ENCODE results near the gene IL3. TPM values are rescaled to one million over a fixed set of nuclear protein-coding genes. Genes with fewer than 3 reads are reported as not detected.

The IL3 gene
- total RNA-seq, 4 donors from 2014 or later, result not detected

DNA sequence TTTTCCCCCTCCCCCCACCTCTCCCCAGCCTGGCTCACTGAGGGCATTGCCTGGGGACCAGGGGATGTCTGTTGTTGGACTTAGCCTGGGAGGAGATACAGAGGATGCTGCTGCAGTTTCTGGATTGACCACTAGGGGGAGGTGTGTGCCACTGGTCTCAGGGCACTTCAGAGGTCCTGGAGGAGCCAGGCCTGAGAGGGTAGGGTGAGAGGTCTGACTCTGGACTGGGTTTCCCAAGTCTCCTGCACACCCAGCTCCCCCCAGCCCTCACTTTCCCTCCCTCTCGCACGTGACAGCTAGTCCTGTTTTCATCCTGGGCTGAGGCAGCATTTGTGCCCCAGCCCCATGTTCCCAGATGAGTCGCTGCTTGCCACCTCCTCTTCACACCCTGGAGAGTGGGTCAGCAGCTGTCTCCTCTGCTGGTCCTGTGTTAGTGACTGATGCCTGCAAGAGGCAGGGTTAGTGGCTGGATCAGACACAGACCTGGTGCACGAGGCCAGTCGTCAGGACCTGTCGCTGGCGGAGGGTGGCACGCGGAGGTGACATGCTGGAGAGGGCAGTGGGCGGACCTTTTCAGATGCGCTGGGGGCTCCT, 4.4 kb downstream of the IL3 start:
- no peak overlapping the region for H3K27ac ChIP-seq
- H3K4me1 ChIP-seq, result no peaks in the 10 kb centered on the region
- intact Hi-C loops (cut with DNase I), result no loop called here
- 79% methylated on average over 11 of the region's 11 CpGs for WGBS, 2 donors
- H3K9me3 ChIP-seq, result no peaks in the 10 kb centered on the region
- TF ChIP-seq POLR2A (IDR thresholded peaks at IDR 0.05), result no peak
- TF ChIP-seq CTCF (IDR thresholded peaks at IDR 0.05), result peak; percentile 55 to 96 (median 76)
- H3K27me3 ChIP-seq, result no peaks in the 10 kb centered on the region
- DNase-seq, result peak; percentile 58 to 70
- no peaks in the 10 kb centered on the region for H3K36me3 ChIP-seq
- no peak overlapping the region for H3K4me3 ChIP-seq (replicated peaks in 1 of 3)

GRCh38 chr5:132065351-132065937, 5.0 kb downstream of the IL3 start:
- no peak overlapping the region for H3K27ac ChIP-seq
- WGBS, 2 donors, result 64% methylated on average over 4 of the region's 4 CpGs
- no peak overlapping the region for H3K4me3 ChIP-seq (replicated peaks in 1 of 3)
- peak; percentile 23 to 45 for DNase-seq
- TF ChIP-seq POLR2A (IDR thresholded peaks at IDR 0.05) (no peak), CTCF (IDR thresholded peaks at IDR 0.05) (peak in 3 of 6 experiments; percentile 8 to 20 (median 10))
- no peaks in the 10 kb centered on the region for H3K27me3 ChIP-seq
- no peaks in the 10 kb centered on the region for H3K4me1 ChIP-seq
- H3K36me3 ChIP-seq, result no peaks in the 10 kb centered on the region
- H3K9me3 ChIP-seq, result no peaks in the 10 kb centered on the region
- intact Hi-C loops (cut with DNase I), result no loop called here

DNA sequence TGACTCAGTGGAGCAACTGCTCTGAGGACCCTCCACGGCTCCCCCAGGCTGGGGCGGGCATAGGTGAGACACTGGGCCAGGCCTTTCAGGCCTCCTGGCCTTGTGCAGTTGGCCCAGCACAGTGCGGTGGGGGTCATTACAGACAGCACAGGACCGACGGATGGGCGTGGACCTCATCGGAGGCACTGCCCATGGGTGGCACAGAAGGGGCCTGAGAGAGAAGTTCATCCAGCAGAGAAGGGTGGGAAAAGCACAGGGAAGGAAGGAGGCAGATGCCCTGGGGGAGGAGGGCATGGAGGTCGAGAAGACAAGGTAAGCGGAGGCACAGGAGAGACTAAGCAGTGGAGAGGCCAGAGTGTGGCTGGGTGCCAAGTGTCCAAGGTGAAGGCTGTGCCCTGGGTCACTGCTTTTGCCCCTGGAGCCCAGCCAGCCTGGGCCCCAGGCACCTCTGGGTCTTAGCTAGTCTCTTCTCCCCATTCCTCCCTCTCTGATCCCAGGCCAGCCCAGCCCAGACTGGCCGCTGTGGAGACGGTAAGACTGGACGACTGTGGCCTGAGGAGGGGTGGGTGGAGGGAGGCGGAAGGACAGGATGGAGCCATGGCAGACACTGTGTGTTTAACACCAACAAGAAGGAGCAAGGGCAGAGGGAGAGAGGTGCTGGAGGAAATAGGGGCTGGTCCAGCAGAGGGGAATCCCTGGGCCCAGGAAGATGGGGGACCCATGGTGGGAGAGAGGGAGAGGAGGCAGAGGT, 5.7 kb downstream of the IL3 start:
- TF ChIP-seq POLR2A (IDR thresholded peaks at IDR 0.05) (no peak), CTCF (IDR thresholded peaks at IDR 0.05) (no peak)
- Histone ChIP-seq H3K36me3 (no peaks in the 10 kb centered on the region), H3K4me3 (replicated peaks in 1 of 3) (no peak overlapping the region), H3K9me3 (no peaks in the 10 kb centered on the region), H3K4me1 (no peaks in the 10 kb centered on the region), H3K27ac (no peak overlapping the region), H3K27me3 (no peaks in the 10 kb centered on the region)
- WGBS, 2 donors, result 89 to 92% methylated on average over 13 of the region's 13 CpGs
- no peak for DNase-seq
- intact Hi-C loops (cut with DNase I), result no loop called here

GRCh38 chr5:132066871-132067270, 6.4 kb downstream of the IL3 start:
- no peak overlapping the region for H3K27ac ChIP-seq
- TF ChIP-seq CTCF (IDR thresholded peaks at IDR 0.05) (no peak), POLR2A (IDR thresholded peaks at IDR 0.05) (no peak)
- H3K4me3 ChIP-seq (replicated peaks in 1 of 3), result no peak overlapping the region
- no peaks in the 10 kb centered on the region for H3K4me1 ChIP-seq
- H3K27me3 ChIP-seq, result no peaks in the 10 kb centered on the region
- 96% methylated on average over 4 of the region's 4 CpGs for WGBS, 2 donors
- intact Hi-C loops (cut with DNase I), result no loop called here
- H3K9me3 ChIP-seq, result no peaks in the 10 kb centered on the region
- DNase-seq, result no peak
- no peaks in the 10 kb centered on the region for H3K36me3 ChIP-seq

DNA sequence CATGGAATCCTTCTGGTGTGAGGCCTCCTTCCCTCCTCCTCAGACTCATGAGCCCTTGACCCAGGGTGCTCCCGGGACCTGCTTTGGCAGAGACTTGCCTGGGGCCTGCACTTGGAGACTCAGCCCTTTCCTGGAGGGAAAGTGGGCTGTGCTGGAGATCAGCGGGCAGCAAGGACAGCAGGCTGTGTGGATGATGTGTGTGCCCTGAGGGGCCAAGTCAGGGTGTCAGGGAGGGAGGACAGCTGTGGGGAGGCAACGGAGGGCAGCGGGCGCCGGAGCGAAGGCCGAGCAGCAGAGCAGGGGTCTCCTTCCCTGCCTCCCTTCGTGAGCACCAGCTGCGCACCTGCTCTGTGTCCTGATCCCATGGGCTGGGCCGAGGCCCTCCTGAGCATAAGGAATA, 7.0 kb downstream of the IL3 start:
- H3K27ac ChIP-seq, result no peak overlapping the region
- H3K36me3 ChIP-seq, result no peaks in the 10 kb centered on the region
- WGBS, 2 donors, result 86 to 93% methylated on average over 10 to 11 of the region's 11 CpGs
- intact Hi-C loops (cut with DNase I), result no loop called here
- H3K4me3 ChIP-seq (replicated peaks in 1 of 3), result no peak overlapping the region
- no peak for DNase-seq
- no peaks in the 10 kb centered on the region for H3K27me3 ChIP-seq
- no peaks in the 10 kb centered on the region for H3K4me1 ChIP-seq
- H3K9me3 ChIP-seq, result no peaks in the 10 kb centered on the region
- no peak for TF ChIP-seq POLR2A (IDR thresholded peaks at IDR 0.05)
- no peak for TF ChIP-seq CTCF (IDR thresholded peaks at IDR 0.05)

All from thyroid gland (tissue), 4 donors.